Bronchial epithelial cell (primary cell): Measurements from ENCODE around the gene SQSTM1. TPM values are rescaled to one million over a fixed set of nuclear protein-coding genes. Genes with fewer than 3 reads are reported as not detected.

Source experiments
- DNase-seq: peaks from one replicate; pipeline ENCODE4 v3.0.0-alpha.2; 2010; ENCODE audit warnings: low read depth
- FAIRE-seq: peaks from 2 replicates; lab custom pipeline; 2011; peaks lifted over from hg19 to GRCh38; lab: Jason Lieb, UNC
- H3K27me3 ChIP-seq: 2 replicates; pipeline ENCODE4 v1.5.1; 2011; ENCODE audit warnings: low read length; ENCODE audit not compliant: control insufficient read depth, insufficient read depth
- H3K36me3 ChIP-seq: 2 replicates; pipeline ENCODE4 v1.5.1; 2011; ENCODE audit warnings: low read length; ENCODE audit not compliant: control insufficient read depth, insufficient read depth
- H3K4me3 ChIP-seq: 2 replicates; pipeline ENCODE4 v1.5.1; 2011; ENCODE audit warnings: mild to moderate bottlenecking, low read depth, low read length, control low read depth
- total RNA-seq: library from RNA; depleted of rRNA; stranded (reverse); fragments of >200 nt; gene quantifications from 2 replicates; pipeline ENCODE4 v1.2.1, GENCODE V29; 2014
- TF ChIP-seq, protein P1 (sequence below): IDR thresholded peaks from 2 replicates; pipeline ENCODE4 v1.5.1; 2011; ENCODE audit warnings: mild to moderate bottlenecking, moderate library complexity, low read length, control low read depth, inconsistent platforms; ENCODE audit not compliant: insufficient read depth, severe bottlenecking

SQSTM1 gene
- total RNA-seq, 1 donor from 2014 or later, result 733 TPM

DNA sequence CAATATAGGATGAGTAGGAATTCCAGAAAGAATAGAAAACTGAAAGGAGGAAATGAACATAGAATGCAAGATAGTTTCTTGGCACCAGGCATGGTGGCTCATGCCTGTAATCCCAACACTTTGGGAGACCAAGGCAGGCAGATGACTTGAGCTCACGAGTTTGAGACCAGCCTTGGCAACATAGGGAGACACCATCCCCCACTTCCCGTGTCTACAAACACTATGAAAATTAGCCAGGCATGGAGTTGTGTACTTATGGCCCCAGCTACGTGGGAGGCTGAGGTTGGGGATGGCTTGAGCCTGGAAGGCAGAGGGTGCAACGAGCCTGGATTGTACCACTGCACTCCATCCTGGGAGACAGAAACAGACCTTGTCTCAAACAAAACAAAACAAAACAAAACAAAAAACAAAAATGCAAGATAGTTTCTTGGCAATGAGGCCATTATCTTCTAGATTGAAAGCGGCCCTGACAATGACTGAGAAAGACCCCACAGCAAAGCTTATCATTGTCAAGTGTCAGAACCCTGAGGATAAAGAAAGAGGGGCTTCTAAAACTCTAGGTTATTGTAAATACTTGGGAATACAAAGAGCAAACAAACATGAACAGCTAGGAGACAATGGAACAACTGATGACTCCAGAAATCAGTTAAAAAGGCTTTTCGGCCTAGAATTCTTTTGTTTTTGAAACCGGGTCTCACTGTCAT lies 9.2 kb downstream of the SQSTM1 start:
- H3K27me3 ChIP-seq, result no peaks in the 10 kb centered on the region
- H3K36me3 ChIP-seq, result peaks cover 56% of the 10 kb centered on the region
- DNase-seq (no peak), FAIRE-seq (no peak)
- H3K4me3 ChIP-seq, result no peak overlapping the region
- TF ChIP-seq, protein P1, sequence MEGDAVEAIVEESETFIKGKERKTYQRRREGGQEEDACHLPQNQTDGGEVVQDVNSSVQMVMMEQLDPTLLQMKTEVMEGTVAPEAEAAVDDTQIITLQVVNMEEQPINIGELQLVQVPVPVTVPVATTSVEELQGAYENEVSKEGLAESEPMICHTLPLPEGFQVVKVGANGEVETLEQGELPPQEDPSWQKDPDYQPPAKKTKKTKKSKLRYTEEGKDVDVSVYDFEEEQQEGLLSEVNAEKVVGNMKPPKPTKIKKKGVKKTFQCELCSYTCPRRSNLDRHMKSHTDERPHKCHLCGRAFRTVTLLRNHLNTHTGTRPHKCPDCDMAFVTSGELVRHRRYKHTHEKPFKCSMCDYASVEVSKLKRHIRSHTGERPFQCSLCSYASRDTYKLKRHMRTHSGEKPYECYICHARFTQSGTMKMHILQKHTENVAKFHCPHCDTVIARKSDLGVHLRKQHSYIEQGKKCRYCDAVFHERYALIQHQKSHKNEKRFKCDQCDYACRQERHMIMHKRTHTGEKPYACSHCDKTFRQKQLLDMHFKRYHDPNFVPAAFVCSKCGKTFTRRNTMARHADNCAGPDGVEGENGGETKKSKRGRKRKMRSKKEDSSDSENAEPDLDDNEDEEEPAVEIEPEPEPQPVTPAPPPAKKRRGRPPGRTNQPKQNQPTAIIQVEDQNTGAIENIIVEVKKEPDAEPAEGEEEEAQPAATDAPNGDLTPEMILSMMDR, result no peak

DNA sequence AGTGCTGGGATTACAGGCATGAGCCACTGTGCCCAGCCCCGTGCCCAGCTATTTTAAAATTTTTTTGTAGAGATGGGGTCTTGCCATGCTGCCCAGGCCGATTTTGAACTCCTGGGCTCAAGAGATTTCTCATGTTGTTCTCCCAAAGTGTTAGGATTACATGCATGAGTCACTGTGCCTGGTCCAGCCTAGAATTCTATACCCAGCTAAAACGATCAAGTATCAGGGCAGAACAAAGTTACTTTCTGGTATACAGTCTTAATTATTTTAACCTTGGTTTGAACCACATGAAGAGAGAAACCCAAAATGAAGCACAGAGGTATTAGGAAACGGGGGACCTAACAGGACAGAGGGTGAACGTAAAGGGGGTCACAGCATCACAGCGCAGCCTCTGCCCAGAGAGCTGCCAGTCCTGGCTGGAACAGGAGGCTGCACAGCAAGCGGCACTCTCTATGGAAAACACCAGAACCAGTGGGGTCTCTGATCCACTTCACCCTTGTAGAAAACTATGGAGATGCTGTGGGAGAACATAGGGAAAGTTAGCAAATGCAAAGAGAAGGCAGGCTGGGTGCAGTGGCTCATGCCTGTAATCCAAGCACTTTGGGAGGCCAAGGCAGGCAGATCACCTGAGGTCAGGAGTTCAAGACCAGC lies 10.2 kb downstream of the SQSTM1 start:
- Histone ChIP-seq H3K4me3 (no peak overlapping the region), H3K27me3 (no peaks in the 10 kb centered on the region), H3K36me3 (peaks cover 46% of the 10 kb centered on the region)
- FAIRE-seq (no peak), DNase-seq (no peak)
- TF ChIP-seq, protein P1, result no peak

DNA sequence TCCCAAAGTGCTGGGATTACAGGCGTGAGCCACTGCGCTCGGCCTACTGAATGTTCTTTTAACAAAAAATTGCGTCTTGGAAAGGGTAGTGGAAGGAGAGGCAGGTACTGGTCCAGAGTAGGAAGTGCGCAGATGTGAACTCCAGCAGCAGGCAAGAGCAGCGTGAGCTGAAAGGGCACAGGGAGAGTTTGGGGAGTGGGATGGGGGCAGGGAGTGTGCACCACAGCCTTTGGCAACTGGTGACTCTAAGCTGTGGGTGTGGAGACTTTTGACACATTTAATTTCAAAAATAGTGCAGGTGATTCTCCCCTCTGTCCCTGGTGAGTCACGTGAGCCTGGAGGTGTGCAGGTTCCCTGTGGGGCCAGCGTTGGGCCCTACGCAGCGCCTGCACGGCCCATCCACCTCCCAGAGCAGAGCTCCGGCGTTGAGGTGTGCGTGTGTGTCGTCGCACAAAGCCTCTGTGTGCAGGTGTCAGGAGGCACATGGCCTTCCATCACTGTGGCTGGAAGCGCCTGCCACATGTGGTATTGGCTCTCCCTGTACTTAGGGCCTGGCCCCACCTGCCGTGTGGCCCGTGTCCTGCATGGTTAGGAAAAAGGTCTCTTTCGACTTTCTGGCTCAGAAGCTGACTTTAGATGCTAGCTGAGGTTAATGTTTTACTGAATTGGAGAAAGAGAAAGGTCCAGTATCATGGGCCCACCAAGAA lies 11.5 kb downstream of the SQSTM1 start:
- FAIRE-seq (no peak), DNase-seq (no peak)
- H3K4me3 ChIP-seq, result no peak overlapping the region
- H3K36me3 ChIP-seq, result peaks cover 53% of the 10 kb centered on the region
- TF ChIP-seq, protein P1, result no peak
- no peaks in the 10 kb centered on the region for H3K27me3 ChIP-seq

DNA sequence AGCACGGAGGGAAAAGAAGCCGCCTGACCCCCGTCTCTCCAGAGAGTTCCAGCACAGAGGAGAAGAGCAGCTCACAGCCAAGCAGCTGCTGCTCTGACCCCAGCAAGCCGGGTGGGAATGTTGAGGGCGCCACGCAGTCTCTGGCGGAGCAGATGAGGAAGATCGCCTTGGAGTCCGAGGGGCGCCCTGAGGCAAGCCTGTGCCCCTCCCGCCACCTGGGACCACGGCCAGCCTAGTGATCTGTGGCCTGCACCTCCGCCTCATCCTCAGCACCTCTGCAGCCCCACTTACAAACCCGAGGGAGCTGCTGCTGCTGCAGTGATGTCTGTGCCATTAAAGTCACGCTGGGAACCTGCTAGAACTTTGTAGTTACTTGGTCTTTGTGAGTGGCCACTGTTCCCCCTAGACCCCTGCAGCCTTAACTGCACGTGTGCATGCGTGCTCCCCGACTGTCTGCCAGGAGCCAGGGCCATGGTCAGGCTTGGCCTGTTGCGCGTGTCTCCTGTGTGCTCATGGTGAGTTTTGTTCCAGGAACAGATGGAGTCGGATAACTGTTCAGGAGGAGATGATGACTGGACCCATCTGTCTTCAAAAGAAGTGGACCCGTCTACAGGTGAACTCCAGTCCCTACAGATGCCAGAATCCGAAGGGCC lies 12.5 kb downstream of the SQSTM1 start:
- H3K27me3 ChIP-seq, result no peaks in the 10 kb centered on the region
- no peak overlapping the region for H3K4me3 ChIP-seq
- DNase-seq, result no peak
- peaks cover 52% of the 10 kb centered on the region for H3K36me3 ChIP-seq
- TF ChIP-seq, protein P1, result no peak
- no peak for FAIRE-seq

DNA sequence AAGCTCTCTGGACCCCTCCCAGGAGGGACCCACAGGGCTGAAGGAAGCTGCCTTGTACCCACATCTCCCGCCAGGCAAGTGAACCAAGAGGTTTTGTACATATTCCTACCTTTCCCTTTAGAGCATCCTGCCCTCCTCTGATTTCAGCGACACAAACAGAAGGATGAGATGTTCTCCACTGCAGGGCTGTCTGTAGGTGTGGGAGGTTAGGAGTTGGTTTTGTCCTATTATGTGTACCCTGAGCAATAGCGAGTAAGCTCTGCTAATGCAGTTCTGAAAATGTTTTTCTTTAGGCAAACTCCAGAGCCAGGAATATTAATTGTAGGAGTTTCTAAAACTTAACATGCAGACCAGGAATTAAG lies 13.0 kb downstream of the SQSTM1 start:
- Histone ChIP-seq H3K27me3 (no peaks in the 10 kb centered on the region), H3K36me3 (peaks cover 51% of the 10 kb centered on the region), H3K4me3 (no peak overlapping the region)
- TF ChIP-seq, protein P1, result no peak
- FAIRE-seq (no peak), DNase-seq (no peak)
